GM23338 (cell line): ENCODE results near the gene TMEM138. TPM values are rescaled to one million over a fixed set of nuclear protein-coding genes. Genes with fewer than 3 reads are reported as not detected.
A peak's percentile ranks its signal among the peaks of the same experiment; 100 is the strongest.

Experiments used
- ATAC-seq: fragments of 200-7000 bp; cut with Tn5 transposase; 3 replicates; pipeline ENCODE4 v1.9.1; 2020
- DNase-seq: peaks from one replicate; pipeline ENCODE4 v3.0.0-alpha.2; 2015; ENCODE audit warnings: low spot score
- H2AFZ ChIP-seq: fragments of 200-600 bp; sonication (generic); 2 replicates; pipeline ENCODE4 v1.8.0; 2016; ENCODE audit warnings: antibody characterized with exemption, mild to moderate bottlenecking, moderate library complexity
- H3F3A ChIP-seq: fragments of 200-600 bp; sonication (generic); replicated peaks from 2 replicates; pipeline ENCODE4 v1.8.0; 2017; ENCODE audit warnings: antibody characterized with exemption, mixed run types, low read depth
- H3K27ac ChIP-seq: fragments of 200-600 bp; sonication (generic); 2 replicates; pipeline ENCODE4 v1.6.1; 2016; ENCODE audit warnings: low read depth
- H3K27me3 ChIP-seq: fragments of 200-600 bp; sonication (generic); 2 replicates; pipeline ENCODE4 v1.8.0; 2016; ENCODE audit warnings: mild to moderate bottlenecking, mixed run types, moderate library complexity; ENCODE audit not compliant: insufficient read depth
- H3K36me3 ChIP-seq: fragments of 200-600 bp; sonication (generic); 2 replicates; pipeline ENCODE4 v1.8.0; 2016; ENCODE audit warnings: mild to moderate bottlenecking; ENCODE audit not compliant: insufficient read depth
- H3K4me1 ChIP-seq: fragments of 200-600 bp; sonication (generic); 2 replicates; pipeline ENCODE4 v1.8.0; 2016; ENCODE audit warnings: mild to moderate bottlenecking, moderate library complexity; ENCODE audit not compliant: insufficient read depth
- H3K4me2 ChIP-seq: fragments of 200-600 bp; sonication (generic); 2 replicates; pipeline ENCODE4 v1.7.1; 2017; ENCODE audit warnings: mixed run types
- H3K4me3 ChIP-seq: fragments of 200-600 bp; sonication (generic); 2 replicates; pipeline ENCODE4 v1.6.1; 2016; ENCODE audit warnings: mixed run types
- H3K79me2 ChIP-seq: fragments of 200-600 bp; sonication (generic); replicated peaks from 2 replicates; pipeline ENCODE4 v1.8.0; 2017; ENCODE audit warnings: mild to moderate bottlenecking; ENCODE audit not compliant: insufficient read depth
- H3K9me2 ChIP-seq: fragments of 200-600 bp; sonication (generic); 2 replicates; pipeline ENCODE4 v1.8.0; 2017; ENCODE audit not compliant: insufficient read depth
- H4K20me1 ChIP-seq: fragments of 200-600 bp; sonication (generic); replicated peaks from 2 replicates; pipeline ENCODE4 v1.8.0; 2017; ENCODE audit warnings: mild to moderate bottlenecking; ENCODE audit not compliant: insufficient read depth
- H3K27ac Mint-ChIP-seq: 2 replicates; pipeline ENCODE4 v1.8.0; 2020; ENCODE audit warnings: inconsistent platforms, mild to moderate bottlenecking, moderate library complexity, mixed read lengths
- H3K27me3 Mint-ChIP-seq: 3 replicates; pipeline ENCODE4 v1.8.0; 2022; ENCODE audit warnings: low read depth, mild to moderate bottlenecking, moderate library complexity, mixed read lengths, inconsistent platforms; ENCODE audit not compliant: insufficient read depth, poor library complexity
- H3K36me3 Mint-ChIP-seq: 3 replicates; pipeline ENCODE4 v1.8.0; 2021; ENCODE audit warnings: low read depth, mild to moderate bottlenecking, inconsistent platforms, moderate library complexity, mixed read lengths
- H3K4me1 Mint-ChIP-seq: 3 replicates; pipeline ENCODE4 v1.8.0; 2020; ENCODE audit warnings: mild to moderate bottlenecking, inconsistent platforms, mixed read lengths
- H3K4me3 Mint-ChIP-seq: 3 replicates; pipeline ENCODE4 v1.8.0; 2021; ENCODE audit warnings: moderate library complexity, mild to moderate bottlenecking, inconsistent platforms, mixed read lengths
- H3K9me3 Mint-ChIP-seq: 3 replicates; pipeline ENCODE4 v1.8.0; 2020; ENCODE audit warnings: moderate library complexity, mild to moderate bottlenecking, inconsistent platforms, mixed read lengths
- CREB1 ChIP-seq: fragments of 250-450 bp; sonication (Bioruptor Pico); IDR thresholded peaks from 2 replicates; pipeline ENCODE4 v1.5.0; 2020; ENCODE audit warnings: low read depth, mild to moderate bottlenecking, moderate library complexity
- CTCF ChIP-seq, 2 experiments: fragments of 200-600 bp in 1 of 2; sonication (generic) in 1 of 2; conservative IDR thresholded peaks; 2 replicates each; pipeline versions ENCODE4 v1.5.1 to v1.6.1; 2016 to 2017; ENCODE audit warnings: antibody characterized with exemption in 2 of 2, low read depth in 2 of 2, mild to moderate bottlenecking in 2 of 2, moderate library complexity in 1 of 2
- ETS1 ChIP-seq: IDR thresholded peaks from 2 replicates; pipeline ENCODE4 v1.6.1; 2016; ENCODE audit warnings: antibody characterized with exemption
- EZH2 ChIP-seq: fragments of 200-600 bp; sonication (generic); IDR thresholded peaks from one replicate; pipeline ENCODE4 v1.8.0; 2017; ENCODE audit warnings: antibody characterized with exemption, mild to moderate bottlenecking, low read depth; ENCODE audit not compliant: unreplicated experiment
- EZH2phosphoT487 ChIP-seq: fragments of 200-600 bp; sonication (generic); IDR thresholded peaks from one replicate; pipeline ENCODE4 v1.8.1; 2018; ENCODE audit warnings: antibody characterized with exemption; ENCODE audit not compliant: unreplicated experiment
- STAT1 ChIP-seq: IDR thresholded peaks from one replicate; pipeline ENCODE4 v1.6.1; 2016; ENCODE audit warnings: antibody characterized with exemption; ENCODE audit not compliant: unreplicated experiment
- ZNF114 ChIP-seq: fragments of 250-450 bp; sonication (Bioruptor Pico); IDR thresholded peaks from 2 replicates; pipeline ENCODE4 v1.5.0; 2020; ENCODE audit warnings: mild to moderate bottlenecking, moderate library complexity
- polyA plus RNA-seq: library from polyadenylated mRNA; unstranded; fragments of >200 nt; fragmentation: Nextera tagmentation; extraction: Ambion mirVana; gene quantifications from 2 replicates; pipeline ENCODE4 v1.2.1, GENCODE V29; 2016
- total RNA-seq: library from RNA; depleted of rRNA; stranded (reverse); fragments of >200 nt; shearing (Covaris generic); gene quantifications from 2 replicates; pipeline ENCODE4 v1.2.3, GENCODE V29; 2014
- TF ChIP-seq, protein P1 (sequence below): fragments of 250-450 bp; sonication (Bioruptor Pico); IDR thresholded peaks from 2 replicates; pipeline ENCODE4 v1.5.0; 2020; ENCODE audit warnings: mild to moderate bottlenecking, moderate library complexity

Gene TMEM138
- total and polyA plus RNA-seq, 2 experiments from 2014 or later, result 30.2 to 32.1 TPM

GRCh38 chr11:61401173-61401572 is 39.0 kb downstream of the TMEM138 start:
- Histone ChIP-seq H2AFZ (no peak overlapping the region), H3K9me2 (no peaks in the 10 kb centered on the region), H3K4me2 (no peak overlapping the region), H3F3A (peaks cover 27% of the 10 kb centered on the region), H3K79me2 (no peaks in the 10 kb centered on the region), H3K27me3 (no peaks in the 10 kb centered on the region), H3K4me3 (no peak overlapping the region), H3K36me3 (peaks cover 39% of the 10 kb centered on the region), H3K4me1 (no peaks in the 10 kb centered on the region), H4K20me1 (peaks cover 15% of the 10 kb centered on the region), H3K27ac (no peak overlapping the region)
- Mint-ChIP-seq H3K4me1 (no peaks in the 10 kb centered on the region), H3K4me3 (no peak overlapping the region), H3K9me3 (no peaks in the 10 kb centered on the region; the same call in 2 of the 3 replicates), H3K27me3 (peaks cover 2% of the 10 kb centered on the region), H3K27ac (no peak overlapping the region), H3K36me3 (peaks cover 57% of the 10 kb centered on the region)
- TF ChIP-seq ETS1 (no peak), CTCF (conservative IDR thresholded peaks at IDR 0.05; ENCODE audit: low read depth in 2 of 2) (no peak)
- ATAC-seq (peak; percentile 31; the same call in 2 of the 3 replicates), DNase-seq (no peak)

DNA sequence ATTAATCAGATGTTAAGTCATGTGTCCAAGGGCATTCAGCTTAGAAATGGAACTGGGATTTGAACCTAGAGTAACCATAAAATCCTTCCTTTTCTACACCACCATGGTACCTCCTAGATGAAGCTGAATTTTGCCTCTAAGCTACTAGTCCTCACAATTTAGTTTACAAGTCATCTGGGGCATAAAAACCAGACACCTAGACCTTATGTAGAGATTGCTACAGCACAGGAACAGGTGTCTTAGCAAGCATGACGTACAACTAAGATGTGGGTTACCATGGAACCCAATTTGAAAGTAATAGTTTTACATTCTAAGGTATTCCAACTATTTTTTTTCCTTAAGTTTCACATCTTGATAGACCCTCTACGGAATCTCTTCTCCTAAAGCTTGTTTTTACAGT is 39.4 kb downstream of the TMEM138 start:
- no peak overlapping the region for H3K4me3 ChIP-seq
- Mint-ChIP-seq H3K27ac (no peak overlapping the region), H3K9me3 (no peaks in the 10 kb centered on the region; the same call in 2 of the 3 replicates), H3K27me3 (peaks cover 2% of the 10 kb centered on the region), H3K36me3 (peaks cover 59% of the 10 kb centered on the region), H3K4me1 (no peaks in the 10 kb centered on the region), H3K4me3 (no peak overlapping the region)
- no peak overlapping the region for H3K27ac ChIP-seq
- no peaks in the 10 kb centered on the region for H3K27me3 ChIP-seq
- ATAC-seq (no peak), DNase-seq (no peak)
- H2AFZ ChIP-seq, result no peak overlapping the region
- peaks cover 43% of the 10 kb centered on the region for H3K36me3 ChIP-seq
- no peaks in the 10 kb centered on the region for H3K9me2 ChIP-seq
- no peaks in the 10 kb centered on the region for H3K4me1 ChIP-seq
- peaks cover 27% of the 10 kb centered on the region for H3F3A ChIP-seq
- peaks cover 15% of the 10 kb centered on the region for H4K20me1 ChIP-seq
- H3K4me2 ChIP-seq, result no peak overlapping the region
- H3K79me2 ChIP-seq, result no peaks in the 10 kb centered on the region
- TF ChIP-seq, protein P1, sequence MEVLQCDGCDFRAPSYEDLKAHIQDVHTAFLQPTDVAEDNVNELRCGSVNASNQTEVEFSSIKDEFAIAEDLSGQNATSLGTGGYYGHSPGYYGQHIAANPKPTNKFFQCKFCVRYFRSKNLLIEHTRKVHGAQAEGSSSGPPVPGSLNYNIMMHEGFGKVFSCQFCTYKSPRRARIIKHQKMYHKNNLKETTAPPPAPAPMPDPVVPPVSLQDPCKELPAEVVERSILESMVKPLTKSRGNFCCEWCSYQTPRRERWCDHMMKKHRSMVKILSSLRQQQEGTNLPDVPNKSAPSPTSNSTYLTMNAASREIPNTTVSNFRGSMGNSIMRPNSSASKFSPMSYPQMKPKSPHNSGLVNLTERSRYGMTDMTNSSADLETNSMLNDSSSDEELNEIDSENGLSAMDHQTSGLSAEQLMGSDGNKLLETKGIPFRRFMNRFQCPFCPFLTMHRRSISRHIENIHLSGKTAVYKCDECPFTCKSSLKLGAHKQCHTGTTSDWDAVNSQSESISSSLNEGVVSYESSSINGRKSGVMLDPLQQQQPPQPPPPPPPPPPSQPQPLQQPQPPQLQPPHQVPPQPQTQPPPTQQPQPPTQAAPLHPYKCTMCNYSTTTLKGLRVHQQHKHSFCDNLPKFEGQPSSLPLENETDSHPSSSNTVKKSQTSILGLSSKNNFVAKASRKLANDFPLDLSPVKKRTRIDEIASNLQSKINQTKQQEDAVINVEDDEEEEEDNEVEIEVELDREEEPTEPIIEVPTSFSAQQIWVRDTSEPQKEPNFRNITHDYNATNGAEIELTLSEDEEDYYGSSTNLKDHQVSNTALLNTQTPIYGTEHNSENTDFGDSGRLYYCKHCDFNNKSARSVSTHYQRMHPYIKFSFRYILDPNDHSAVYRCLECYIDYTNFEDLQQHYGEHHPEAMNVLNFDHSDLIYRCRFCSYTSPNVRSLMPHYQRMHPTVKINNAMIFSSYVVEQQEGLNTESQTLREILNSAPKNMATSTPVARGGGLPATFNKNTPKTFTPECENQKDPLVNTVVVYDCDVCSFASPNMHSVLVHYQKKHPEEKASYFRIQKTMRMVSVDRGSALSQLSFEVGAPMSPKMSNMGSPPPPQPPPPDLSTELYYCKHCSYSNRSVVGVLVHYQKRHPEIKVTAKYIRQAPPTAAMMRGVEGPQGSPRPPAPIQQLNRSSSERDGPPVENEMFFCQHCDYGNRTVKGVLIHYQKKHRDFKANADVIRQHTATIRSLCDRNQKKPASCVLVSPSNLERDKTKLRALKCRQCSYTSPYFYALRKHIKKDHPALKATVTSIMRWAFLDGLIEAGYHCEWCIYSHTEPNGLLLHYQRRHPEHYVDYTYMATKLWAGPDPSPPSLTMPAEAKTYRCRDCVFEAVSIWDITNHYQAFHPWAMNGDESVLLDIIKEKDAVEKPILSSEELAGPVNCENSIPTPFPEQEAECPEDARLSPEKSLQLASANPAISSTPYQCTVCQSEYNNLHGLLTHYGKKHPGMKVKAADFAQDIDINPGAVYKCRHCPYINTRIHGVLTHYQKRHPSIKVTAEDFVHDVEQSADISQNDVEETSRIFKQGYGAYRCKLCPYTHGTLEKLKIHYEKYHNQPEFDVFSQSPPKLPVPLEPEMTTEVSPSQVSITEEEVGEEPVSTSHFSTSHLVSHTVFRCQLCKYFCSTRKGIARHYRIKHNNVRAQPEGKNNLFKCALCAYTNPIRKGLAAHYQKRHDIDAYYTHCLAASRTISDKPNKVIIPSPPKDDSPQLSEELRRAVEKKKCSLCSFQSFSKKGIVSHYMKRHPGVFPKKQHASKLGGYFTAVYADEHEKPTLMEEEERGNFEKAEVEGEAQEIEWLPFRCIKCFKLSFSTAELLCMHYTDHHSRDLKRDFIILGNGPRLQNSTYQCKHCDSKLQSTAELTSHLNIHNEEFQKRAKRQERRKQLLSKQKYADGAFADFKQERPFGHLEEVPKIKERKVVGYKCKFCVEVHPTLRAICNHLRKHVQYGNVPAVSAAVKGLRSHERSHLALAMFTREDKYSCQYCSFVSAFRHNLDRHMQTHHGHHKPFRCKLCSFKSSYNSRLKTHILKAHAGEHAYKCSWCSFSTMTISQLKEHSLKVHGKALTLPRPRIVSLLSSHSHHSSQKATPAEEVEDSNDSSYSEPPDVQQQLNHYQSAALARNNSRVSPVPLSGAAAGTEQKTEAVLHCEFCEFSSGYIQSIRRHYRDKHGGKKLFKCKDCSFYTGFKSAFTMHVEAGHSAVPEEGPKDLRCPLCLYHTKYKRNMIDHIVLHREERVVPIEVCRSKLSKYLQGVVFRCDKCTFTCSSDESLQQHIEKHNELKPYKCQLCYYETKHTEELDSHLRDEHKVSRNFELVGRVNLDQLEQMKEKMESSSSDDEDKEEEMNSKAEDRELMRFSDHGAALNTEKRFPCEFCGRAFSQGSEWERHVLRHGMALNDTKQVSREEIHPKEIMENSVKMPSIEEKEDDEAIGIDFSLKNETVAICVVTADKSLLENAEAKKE (CRISPR knock-in tag), result no peak
- TF ChIP-seq EZH2 (no peak), ZNF114 (CRISPR knock-in tag) (no peak), CTCF (conservative IDR thresholded peaks at IDR 0.05; ENCODE audit: low read depth in 2 of 2) (no peak), EZH2phosphoT487 (no peak), STAT1 (no peak), CREB1 (CRISPR knock-in tag) (no peak)
